Activated CD4-positive, CD25-positive, alpha-beta regulatory T cell treated with anti-CD3 and anti-CD28 coated beads, Interleukin-2, amount 50 U/mL, for 24 hours (primary cell): ENCODE data around the gene DTX2.
A peak's percentile ranks its signal among the peaks of the same experiment; 100 is the strongest.
"Not testable (repeated sequence)": the region's sequence is repeated elsewhere in the genome, so short reads cannot be mapped to it uniquely, and the experiment has no call there.

ENCODE experiments used
- ATAC-seq, 2 donors: fragments of 150-1000 bp; cut with Tn5 transposase; one replicate each; pipeline ENCODE4 v1.10.0; 2021; ENCODE audit warnings: mild to moderate bottlenecking in 1 of 2, moderate library complexity in 1 of 2

DTX2 gene

DNA sequence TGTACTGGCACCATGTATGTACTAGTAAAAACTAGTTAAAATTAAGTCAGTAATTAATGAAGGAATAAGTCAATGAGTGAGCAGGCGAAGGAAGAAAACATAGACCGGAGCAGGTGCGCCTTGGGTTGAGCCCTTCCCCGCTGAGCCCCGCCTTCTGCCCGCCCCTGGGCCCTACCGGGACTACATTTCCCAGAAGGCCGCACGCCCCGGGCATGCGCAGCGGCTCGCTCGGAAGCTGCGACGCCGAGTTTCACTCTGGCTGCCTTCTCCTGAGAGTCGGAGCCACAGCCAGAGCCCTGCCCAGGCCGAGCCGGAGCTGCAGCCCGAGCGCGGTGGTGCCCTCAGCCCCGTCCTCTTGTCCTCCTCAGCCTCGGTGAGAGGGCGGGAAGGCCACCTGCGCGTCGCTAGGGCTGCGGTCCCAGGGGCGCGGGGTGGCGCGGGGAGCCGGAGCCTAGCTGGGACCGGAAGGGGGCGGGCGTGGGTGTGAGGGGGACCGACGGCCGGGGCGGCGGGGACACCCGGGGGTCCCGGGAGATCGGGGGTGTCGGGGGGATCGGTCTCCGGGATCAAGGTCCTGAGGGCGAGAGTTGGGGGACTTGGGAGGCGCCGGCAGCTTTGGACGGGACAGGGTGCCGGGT, at the start of gene DTX2:
TSS of gene DTX2 (plus strand) at position 246 of the 638 bp plus-strand sequence. CDS start 18,801 bp downstream, outside the sequence.
- peak; percentile 99 for ATAC-seq

DNA sequence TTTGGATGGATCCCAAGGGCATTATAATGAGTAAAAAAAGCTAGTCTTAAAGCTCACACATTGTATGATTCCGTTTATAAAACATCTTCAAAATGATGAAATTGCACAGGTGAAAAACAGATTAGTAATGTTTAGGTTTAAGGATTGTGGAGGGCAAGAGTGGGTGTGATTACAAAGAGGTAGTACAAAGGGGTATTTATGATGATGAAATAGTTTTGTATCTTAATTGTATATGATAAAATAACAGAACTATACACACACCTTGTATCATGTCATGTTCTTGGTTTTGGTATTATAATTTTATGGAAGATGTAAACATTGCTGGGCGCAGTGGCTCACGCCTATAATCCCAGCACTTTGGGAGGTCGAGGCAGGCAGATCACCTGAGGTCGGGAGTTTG, 49.3 kb upstream of the DTX2 start:
- no peak for ATAC-seq

DNA sequence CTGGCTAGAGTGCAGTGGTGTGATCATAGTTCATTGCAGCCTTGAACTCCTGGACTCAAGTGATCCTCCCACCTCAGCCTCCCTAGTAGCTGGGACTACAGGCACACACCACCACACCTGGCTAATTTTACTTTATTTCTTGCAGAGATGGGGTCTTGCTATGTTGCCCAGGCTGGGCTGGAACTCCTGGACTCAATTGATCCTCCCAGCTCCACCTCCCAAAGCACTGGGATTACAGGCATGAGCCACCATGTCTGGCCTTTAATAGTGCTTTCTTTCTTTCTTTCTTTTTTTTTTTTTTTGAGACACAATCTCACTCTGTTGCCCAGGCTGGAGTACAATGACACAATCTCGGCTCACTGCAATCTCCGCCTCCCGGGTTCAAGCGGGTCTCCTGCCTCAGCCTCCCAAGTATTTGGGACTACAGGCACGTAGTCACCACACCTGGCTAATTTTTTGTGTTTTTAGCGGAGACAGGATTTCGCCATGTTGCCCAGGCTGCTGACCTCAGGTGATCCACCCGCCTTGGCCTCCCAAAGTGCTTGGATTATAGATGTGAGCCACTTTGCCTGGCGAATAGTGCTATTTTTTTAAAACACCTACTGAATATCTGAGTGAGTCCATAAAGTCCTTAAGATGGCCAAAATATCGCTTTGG, 43.7 kb upstream of the DTX2 start:
- not testable (repeated sequence) for ATAC-seq

DNA sequence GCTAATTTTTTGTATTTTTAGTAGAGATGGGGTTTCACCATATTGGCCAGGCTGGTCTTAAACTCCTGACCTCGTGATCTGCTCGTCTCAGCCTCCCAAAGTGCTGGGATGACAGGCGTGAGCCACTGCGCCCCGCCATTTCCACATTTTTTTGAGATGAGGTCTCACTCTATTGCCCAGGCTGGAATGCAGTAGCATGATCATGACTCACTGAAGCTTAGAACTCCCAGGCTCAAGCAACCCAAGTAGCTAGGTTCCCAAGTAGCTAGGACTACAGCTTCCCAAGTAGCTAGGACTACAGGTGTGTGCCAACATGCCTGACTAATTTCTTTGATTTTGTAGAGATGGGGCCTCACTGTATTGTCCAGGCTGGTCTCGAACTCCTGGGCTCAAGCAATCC, 40.4 kb upstream of the DTX2 start:
- ATAC-seq = not testable (repeated sequence)

DNA sequence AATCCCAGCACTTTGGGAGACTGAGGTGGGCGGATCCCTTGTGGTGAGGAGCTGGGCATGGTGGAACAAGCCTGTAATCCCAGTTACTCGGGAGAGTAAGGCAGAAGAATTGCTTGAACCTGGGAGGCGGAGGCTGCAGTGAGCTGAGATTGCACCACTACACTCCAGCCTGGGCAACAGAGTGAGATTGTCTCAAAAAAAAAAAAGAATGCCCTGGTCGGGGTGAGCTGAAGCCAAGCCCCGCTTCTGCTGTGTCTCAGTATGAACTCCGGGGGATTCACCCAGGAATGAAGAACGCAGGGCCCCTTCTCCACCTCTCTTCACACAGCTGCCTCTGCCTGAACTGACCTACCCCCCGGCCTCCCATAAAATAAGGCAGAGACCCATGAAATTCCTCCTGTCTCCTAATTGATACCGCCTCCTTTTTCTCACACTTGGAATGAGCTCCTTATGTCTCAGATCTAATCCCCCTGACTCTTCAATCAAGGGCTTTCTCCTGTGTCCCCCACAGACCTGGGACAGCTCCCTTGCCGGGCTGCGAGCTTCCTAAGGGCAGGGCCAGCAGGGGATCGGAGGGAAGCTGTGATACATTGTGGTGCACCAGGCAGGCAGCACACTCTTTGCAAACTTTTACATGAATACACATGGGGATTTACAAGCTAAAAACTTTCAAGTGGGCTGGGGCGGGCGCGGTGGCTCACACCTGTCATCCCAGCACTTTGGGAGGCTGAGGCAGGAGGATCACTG, 37.7 kb upstream of the DTX2 start:
- ATAC-seq = no peak

DNA sequence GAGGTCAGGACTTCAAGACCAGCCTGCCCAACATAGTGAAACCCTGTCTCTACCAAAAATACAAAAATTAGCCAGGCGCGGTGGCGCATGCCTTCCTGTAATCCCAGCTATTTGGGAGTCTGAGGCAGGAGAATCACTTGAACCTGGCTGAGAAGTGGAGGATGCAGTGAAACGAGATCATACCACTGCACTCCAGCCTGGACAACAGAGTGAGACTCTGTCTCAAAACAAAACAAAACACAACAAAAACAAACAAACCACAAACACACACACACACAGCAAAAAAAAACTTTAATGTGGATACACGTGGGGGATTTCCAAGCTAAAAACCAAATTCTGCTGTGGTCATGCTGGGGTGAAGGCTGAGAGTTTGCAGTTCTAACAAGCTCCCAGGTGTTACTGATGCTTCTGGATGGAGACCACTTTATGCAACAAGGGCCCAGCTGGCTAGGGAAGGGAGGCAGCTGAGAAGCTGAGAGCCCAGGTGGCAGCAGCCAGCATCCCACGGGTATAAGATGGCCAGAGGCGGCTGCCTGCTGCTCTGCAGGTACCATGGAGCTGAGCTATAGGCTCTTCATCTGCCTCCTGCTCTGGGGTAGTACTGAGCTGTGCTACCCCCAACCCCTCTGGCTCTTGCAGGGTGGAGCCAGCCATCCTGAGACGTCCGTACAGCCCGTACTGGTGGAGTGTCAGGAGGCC, 36.9 kb upstream of the DTX2 start, which contains the start of gene ZP3:
TSS of gene ZP3 (plus strand) at position 538 of the 699 bp plus-strand sequence. CDS start at position 553, 15 bp downstream.
- ATAC-seq = no peak

DNA sequence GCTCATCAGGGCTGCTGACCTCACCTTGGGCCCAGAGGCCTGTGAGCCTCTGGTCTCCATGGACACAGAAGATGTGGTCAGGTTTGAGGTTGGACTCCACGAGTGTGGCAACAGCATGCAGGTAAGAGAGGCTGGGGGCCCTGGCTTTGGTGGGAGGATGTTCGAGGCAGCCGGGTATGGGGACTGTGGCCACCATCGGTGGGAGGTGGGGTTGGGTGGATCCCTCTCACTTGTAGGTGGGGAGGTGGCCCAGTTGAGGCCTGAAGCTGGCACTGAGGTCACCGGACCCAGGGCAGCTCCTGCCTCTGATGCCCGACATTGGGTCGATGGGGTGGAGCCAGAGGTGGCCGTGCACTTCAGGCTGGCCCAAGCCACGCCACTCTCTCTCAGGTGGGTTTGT, 36.4 kb upstream of the DTX2 start:
- ATAC-seq = no peak

DNA sequence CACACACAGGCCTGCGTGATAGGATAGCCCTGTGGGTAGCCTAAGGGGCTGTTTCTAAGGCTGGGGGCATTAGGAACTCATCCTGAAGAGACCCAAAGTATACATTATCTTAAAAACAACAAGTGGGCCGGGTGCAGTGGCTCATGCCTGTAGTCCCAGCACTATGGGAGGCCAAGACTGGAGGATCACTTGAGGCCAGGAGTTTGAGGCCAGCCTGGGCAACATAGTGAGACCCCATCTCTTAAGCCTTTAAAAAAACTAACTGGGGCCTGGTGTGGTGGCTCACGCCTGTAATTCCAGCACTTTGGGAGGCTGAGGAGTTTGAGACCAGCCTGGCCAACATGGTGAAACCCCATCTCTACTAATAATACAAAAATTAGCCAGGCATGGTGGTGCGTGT, 36.0 kb upstream of the DTX2 start:
- not testable (repeated sequence) for ATAC-seq

DNA sequence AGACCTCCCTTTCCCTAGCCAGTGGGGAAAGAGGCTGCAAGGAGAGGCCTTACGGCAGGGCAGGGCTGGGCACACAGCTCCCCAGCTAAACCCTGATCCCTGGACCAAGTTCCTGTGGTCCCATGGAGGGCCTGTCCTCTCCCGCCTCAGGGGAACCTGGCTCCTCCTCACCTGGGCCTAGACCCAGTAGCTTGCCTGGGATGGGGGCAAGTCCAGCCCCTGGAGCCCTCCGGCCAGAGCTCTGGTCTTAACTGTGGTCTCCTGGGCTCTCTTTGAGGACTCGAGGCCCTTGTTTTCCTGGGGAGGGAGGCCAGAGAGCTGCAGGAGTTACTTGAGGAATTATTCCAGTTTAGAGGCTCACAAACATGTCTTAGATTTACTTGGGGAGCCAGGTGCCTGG, 35.3 kb upstream of the DTX2 start:
- no peak for ATAC-seq

DNA sequence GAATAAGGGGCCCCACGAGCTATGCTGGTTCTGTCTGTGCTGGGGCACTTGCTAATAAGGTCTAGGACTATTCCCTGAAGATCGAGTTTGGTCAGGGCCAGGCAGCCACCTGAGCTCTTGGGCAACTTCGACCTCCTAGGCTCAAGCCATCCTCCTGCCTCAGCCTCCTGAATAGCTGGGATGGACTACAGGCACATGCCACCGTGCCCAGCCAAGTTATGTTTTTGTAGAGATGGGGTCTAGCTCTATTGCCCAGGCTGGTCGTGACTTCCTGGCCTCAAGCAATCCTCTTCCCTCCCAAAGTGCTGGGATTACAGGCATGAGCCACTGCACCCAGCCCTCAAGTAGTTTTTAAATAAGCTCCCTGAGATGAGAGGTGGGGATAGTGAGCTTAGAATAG, 33.9 kb upstream of the DTX2 start:
- ATAC-seq = no peak

DNA sequence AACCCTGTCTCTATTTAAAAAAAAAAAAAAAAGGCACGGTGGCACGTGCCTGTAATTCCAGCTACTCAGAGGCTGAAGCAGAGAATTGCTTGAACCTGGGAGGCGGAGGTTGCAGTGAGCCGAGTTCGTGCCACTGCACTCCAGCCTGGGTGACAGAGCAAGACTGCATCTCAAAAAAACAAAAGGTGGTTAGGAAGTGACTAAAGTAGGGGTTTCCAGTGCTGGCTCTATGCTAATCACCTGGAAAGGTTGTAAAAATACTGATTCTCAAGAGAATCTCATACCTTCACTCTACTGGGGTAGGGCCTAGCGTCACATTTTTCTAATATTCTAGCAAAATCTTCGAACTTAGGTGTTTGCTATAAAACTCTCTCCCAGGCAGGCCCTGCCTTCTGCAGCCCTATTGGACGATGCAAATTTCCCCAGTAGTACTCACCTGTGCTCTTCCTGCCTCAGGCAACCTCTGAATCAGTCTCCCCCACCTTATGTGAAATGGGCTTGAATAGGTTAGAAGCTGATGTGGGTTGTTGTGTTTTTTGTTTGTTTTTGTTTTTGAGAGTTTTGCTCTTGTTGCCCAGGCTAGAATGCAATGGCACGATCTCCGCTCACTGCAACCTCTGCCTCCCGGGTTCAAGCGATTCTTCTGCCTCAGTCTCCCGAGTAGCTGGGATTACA, 33.2 kb upstream of the DTX2 start:
- ATAC-seq = peak in 1 of 2 donors; percentile 21

DNA sequence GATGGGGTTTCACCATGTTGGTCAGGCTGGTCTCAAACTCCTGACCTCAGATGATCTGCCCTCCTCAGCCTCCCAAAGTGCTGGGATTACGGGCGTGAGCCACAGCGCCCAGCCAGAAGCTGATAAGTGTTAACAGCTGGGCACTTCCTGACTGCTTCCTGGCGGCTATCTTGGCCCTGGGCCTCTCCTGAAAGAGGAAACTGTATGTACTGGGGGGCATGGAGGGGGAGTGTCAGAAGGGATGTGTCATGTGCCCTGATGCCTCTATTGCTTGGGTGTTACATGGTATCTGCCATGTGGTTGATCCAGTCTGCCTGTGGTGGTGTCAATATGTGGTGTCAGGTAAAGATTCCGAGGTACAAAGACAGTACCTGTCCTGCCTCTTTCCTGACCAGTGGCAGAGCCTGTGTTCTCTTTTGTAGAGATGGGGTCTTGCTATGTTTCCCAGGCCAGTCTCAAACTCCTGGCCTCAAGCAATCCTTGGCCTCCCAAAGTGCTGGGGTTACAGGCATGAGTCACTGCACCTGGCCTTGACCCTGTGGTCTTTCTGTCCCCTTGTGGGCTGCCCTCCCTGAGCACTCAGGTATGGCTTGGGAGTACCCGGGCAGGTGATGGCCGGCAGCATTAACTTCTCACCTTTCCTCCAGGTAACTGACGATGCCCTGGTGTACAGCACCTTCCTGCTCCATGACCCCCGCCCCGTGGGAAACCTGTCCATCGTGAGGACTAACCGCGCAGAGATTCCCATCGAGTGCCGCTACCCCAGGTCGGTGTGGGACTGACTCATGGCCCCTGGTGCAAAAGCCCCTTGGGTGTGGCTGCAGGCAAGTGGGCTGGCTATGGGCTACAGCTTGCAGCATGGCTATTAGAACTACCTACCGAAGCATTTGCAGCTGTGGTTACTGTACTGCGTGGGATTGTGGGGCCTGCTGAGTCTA, 32.4 kb upstream of the DTX2 start:
- no peak for ATAC-seq

DNA sequence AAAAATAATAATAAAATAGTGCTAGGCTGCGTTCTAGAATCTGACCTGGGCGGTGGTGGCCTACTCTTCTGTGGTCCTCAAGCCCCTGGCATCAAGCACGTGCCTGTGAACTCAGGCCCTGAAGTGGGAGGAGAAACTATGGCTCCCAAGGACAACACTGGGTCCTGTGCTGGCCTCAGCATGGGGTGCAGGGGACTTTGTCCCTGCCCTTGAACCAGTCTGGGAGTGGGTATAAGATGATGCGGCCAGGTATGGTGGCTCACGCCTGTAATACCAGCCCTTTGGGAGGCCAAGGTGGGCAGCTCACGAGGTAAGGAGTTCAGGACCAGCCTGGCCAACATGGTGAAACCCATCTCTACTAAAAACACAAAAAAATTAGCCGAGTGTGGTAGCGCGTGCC, 31.3 kb upstream of the DTX2 start:
- no peak for ATAC-seq

DNA sequence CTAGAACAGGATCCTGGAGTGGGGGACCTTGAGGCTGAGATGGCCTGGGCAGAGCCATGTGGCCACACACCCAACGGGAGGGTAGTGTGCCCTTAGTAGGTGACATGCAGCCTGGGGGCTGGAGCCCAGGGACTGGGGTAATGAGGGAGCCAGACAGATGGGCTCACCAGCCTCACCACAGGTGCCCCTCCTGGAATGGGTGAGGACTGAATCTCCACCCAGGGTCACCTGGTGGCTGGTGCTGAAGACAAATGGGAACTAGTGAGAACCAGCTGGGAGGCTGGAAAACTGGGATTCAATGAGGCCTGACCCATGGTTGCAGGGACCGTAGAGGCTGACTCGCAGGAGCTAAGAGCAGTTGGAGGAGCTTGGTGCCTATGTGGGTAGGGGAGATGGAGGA, 30.7 kb upstream of the DTX2 start:
- no peak for ATAC-seq

DNA sequence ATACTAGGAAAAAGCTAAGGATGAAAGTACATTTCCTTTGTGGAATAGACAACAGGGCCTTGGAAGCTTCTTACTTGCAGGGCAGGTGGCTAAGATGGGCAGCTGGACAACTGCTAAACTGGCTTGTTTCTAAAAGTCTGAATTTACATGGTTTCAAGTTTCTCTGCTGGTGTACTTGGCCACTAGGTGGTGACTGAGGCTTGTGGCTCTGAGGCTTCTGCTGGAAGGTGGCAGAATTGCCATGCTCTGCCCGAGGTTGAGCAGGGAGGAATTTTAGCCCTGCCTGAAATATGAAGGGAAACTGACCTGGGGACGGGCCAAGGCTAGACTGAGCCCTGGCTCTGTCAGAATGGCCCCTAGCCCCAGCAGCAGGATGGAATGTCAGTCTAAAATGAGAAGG, 23.6 kb upstream of the DTX2 start:
- peak; percentile 56 to 66 for ATAC-seq

DNA sequence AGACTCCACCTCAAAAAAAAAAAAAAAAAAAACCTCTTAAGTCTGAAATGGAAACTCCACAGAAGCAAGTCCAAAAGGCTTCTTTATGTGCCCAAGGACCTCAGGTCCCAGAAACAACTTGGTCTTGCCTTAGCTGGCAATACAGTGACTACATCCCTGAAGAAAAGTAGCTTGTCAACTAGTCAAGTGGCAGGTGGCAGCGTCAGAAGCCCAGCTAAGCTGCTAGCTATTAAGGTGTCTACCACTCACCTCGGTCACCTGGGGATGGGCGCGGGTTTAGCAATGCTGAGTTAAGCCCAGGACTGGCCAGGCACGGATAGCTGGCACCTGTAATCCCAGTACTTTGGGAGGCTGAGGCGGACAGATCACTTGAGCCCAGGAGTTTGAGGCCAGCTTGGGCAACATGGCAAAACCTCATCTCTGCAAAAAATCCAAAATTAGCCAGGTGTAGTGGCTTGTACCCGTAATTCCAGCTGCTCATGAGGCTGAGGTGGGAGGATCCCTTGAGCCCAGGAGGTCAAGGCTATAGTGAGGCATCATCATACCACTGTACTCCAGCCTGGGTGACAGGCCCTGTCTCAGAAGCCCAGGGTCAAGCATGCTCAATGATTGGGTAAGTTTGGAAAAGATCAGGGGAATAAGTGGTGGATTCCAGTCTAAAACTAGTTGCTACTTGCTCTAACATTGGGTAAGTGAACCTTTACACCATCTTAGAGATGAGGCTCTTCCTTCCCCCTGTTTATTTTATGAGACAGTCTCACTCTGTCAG, 22.2 kb upstream of the DTX2 start:
- not testable (repeated sequence) for ATAC-seq

DNA sequence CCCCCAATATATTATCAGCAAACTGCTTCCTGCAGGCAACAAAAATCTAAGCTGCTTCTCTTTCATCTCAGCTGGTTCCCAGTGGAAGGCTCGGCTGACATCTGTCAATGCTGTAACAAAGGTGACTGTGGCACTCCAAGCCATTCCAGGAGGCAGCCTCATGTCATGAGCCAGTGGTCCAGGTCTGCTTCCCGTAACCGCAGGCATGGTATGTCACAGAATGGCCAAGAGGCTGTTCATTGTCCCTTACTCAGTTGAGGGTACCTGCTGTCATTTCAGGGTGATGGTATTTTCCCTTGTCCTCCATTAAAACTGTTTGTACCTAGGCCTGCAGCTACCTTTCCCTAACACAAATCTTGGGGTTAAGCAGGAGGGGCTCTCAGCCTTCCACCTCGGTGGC, 21.1 kb upstream of the DTX2 start:
- ATAC-seq = not testable (repeated sequence)

DNA sequence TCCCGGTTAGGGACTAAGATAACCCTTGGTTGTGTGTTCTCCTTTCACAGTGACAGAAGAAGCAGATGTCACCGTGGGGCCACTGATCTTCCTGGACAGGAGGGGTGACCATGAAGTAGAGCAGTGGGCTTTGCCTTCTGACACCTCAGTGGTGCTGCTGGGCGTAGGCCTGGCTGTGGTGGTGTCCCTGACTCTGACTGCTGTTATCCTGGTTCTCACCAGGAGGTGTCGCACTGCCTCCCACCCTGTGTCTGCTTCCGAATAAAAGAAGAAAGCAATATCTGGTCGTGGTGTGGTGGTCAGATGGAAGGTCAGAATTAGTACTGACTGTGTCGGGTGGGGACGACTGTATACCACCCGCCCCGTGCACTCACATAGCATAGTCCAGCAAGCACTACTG, 19.7 kb upstream of the DTX2 start:
- ATAC-seq = peak; percentile 33 to 54

DNA sequence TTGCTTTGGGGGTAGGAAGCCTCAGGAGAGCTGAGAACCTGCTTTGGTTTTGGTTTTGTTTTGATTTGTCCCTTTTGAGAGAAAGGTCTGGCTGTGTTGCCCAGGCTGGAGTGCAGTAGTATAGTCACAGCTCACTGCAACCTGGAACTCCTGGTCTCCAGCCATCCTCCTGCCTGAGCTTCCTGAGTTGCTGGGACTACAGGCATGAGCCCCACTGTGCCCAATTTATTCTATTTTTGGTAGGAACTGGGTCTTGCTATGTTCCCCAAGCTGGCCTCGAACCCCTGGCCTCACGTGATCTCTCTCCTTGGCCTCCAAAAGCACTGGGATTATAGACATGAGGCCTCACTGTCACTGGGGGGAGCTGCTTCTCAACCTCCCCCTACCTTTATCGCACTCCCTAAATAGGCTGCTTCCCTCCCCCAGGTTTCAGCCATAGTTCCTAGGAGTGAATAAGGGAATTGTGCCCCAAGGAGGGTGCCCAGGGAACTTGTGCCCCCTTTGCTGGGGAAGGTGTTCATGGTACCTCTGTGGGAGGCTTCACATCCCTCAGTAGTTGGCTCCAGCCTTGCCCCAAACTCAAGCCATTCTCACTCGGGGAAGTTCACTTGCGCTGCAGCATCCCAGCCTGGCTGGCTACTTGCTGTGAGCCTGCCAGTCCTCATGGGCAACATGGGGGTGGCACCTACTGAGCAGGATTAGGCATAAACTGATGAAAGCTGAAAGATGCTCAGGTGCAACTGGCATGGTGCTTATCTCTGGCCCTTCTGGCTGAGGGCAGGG, 18.7 kb upstream of the DTX2 start:
- ATAC-seq = not testable (repeated sequence)

DNA sequence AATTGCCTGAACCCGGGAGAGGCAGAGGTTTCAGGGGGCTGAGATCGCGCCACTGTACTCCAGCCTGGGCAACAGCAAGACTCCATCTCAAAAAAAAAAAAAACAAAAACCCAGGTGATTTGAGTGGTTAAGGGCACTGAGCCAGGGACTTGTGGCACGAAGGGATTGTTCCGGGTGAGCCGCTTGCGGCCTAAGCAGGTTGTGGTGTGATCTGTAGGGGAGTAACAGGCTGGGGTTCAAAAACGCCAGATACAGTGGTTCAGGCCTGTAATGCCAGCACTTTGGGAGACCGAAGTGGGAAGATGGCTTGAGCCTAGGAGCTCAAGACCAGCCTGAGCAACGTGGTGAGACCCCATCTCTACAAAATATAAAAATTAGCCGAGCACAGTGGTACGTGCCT, 17.7 kb upstream of the DTX2 start:
- ATAC-seq = not testable (repeated sequence)
